ENCODE measurements around the gene GFER.

DNA sequence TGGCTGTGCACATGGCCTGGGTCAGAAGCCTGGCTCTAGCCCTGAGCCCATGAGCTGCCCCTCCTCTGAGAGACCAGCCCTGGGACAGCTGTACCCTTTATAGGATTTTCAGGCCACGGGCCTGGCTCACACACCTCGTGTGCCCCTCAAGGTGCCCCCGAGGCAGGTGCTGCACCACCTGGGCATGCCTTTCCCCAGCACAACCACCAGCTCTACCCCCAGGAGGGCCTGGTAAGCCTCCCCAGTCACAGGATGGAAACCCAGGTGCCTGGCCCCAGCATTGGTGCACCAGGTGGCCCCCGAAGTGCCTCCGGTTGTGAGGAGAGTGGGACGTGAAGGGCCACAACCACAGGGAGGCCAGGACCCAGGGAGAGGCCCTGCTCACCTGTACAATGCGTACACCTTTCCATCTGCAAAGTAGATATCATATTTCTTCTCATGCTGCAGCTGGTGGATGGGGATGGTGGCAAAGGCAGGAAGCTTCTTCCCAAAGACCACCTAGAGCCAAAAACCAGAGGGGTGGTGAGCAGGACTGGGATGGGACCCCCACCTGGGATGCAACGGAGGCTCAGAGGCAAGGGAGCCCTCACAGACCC, 19.3 kb downstream of the GFER start:
- TF ChIP-seq NFIC (IDR thresholded peaks at IDR 0.05; ENCODE audit: borderline replicate concordance) (no peak), POLR2AphosphoS5 (IDR thresholded peaks at IDR 0.05; ENCODE audit: low read depth, low read length) (no peak), TAF1 (IDR thresholded peaks at IDR 0.05; ENCODE audit: borderline replicate concordance, low read depth, low read length) (no peak), YY1 (IDR thresholded peaks at IDR 0.05; ENCODE audit: low read depth) (no peak), FOXJ3 (CRISPR knock-in tag; IDR thresholded peaks at IDR 0.05) (no peak), SIN3A (IDR thresholded peaks at IDR 0.05; ENCODE audit: borderline replicate concordance, low read depth, low read length) (no peak), JUND (IDR thresholded peaks at IDR 0.05) (no peak), RXRA (IDR thresholded peaks at IDR 0.05; ENCODE audit: borderline replicate concordance, low read depth) (no peak), EZH2phosphoT487 (IDR thresholded peaks at IDR 0.05; ENCODE audit: borderline replicate concordance, low read depth) (no peak), ELF1 (IDR thresholded peaks at IDR 0.05) (no peak)
- TF ChIP-seq, protein P1, sequence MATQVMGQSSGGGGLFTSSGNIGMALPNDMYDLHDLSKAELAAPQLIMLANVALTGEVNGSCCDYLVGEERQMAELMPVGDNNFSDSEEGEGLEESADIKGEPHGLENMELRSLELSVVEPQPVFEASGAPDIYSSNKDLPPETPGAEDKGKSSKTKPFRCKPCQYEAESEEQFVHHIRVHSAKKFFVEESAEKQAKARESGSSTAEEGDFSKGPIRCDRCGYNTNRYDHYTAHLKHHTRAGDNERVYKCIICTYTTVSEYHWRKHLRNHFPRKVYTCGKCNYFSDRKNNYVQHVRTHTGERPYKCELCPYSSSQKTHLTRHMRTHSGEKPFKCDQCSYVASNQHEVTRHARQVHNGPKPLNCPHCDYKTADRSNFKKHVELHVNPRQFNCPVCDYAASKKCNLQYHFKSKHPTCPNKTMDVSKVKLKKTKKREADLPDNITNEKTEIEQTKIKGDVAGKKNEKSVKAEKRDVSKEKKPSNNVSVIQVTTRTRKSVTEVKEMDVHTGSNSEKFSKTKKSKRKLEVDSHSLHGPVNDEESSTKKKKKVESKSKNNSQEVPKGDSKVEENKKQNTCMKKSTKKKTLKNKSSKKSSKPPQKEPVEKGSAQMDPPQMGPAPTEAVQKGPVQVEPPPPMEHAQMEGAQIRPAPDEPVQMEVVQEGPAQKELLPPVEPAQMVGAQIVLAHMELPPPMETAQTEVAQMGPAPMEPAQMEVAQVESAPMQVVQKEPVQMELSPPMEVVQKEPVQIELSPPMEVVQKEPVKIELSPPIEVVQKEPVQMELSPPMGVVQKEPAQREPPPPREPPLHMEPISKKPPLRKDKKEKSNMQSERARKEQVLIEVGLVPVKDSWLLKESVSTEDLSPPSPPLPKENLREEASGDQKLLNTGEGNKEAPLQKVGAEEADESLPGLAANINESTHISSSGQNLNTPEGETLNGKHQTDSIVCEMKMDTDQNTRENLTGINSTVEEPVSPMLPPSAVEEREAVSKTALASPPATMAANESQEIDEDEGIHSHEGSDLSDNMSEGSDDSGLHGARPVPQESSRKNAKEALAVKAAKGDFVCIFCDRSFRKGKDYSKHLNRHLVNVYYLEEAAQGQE (IDR thresholded peaks at IDR 0.05; ENCODE audit: low read depth, low read length), result no peak
- TF ChIP-seq, protein P2, sequence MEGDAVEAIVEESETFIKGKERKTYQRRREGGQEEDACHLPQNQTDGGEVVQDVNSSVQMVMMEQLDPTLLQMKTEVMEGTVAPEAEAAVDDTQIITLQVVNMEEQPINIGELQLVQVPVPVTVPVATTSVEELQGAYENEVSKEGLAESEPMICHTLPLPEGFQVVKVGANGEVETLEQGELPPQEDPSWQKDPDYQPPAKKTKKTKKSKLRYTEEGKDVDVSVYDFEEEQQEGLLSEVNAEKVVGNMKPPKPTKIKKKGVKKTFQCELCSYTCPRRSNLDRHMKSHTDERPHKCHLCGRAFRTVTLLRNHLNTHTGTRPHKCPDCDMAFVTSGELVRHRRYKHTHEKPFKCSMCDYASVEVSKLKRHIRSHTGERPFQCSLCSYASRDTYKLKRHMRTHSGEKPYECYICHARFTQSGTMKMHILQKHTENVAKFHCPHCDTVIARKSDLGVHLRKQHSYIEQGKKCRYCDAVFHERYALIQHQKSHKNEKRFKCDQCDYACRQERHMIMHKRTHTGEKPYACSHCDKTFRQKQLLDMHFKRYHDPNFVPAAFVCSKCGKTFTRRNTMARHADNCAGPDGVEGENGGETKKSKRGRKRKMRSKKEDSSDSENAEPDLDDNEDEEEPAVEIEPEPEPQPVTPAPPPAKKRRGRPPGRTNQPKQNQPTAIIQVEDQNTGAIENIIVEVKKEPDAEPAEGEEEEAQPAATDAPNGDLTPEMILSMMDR (IDR thresholded peaks at IDR 0.05), result no peak
- TF ChIP-seq, protein P3, sequence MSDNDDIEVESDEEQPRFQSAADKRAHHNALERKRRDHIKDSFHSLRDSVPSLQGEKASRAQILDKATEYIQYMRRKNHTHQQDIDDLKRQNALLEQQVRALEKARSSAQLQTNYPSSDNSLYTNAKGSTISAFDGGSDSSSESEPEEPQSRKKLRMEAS (IDR thresholded peaks at IDR 0.05; ENCODE audit: low read depth), result no peak
- TF ChIP-seq, protein P4, sequence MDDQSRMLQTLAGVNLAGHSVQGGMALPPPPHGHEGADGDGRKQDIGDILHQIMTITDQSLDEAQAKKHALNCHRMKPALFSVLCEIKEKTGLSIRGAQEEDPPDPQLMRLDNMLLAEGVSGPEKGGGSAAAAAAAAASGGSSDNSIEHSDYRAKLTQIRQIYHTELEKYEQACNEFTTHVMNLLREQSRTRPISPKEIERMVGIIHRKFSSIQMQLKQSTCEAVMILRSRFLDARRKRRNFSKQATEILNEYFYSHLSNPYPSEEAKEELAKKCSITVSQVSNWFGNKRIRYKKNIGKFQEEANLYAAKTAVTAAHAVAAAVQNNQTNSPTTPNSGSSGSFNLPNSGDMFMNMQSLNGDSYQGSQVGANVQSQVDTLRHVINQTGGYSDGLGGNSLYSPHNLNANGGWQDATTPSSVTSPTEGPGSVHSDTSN (IDR thresholded peaks at IDR 0.05), result no peak
